Omental fat pad (tissue), 4 donors: ENCODE measurements around the gene AP1S3. TPM values are rescaled to one million over a fixed set of nuclear protein-coding genes. Genes with fewer than 3 reads are reported as not detected.

Source experiments
- ATAC-seq: fragments of 150-250 bp; one replicate; pipeline ENCODE4 v1.9.1; 2016; ENCODE audit warnings: mild to moderate bottlenecking, moderate library complexity; ENCODE audit not compliant: low FRiP score
- DNase-seq: peaks from one replicate; pipeline ENCODE4 v3.0.0-alpha.2; 2019; ENCODE audit warnings: low spot score
- CTCF ChIP-seq, 3 donors: fragments of 450-650 bp; IDR thresholded peaks; one replicate each; pipeline ENCODE4 v1.5.1; 2016 to 2017; ENCODE audit warnings: antibody characterized with exemption in 3 of 3, mild to moderate bottlenecking in 3 of 3, moderate library complexity in 2 of 3
- total RNA-seq, 4 donors: library from RNA; depleted of rRNA; stranded (reverse); fragments of >200 nt; gene quantifications; one replicate each; pipeline ENCODE4 v1.1.0, GENCODE V29; 2016

The AP1S3 gene
- total RNA-seq, 4 donors from 2014 or later, result 1.6 to 16.2 (median 4.9) TPM; not detected in 1

- ATAC-seq (no peak), DNase-seq (no peak)
- no peak for TF ChIP-seq CTCF (IDR thresholded peaks at IDR 0.05)
Measured at GRCh38 chr2:223735035-223735640, 102.2 kb downstream of the AP1S3 start.

- no peak for TF ChIP-seq CTCF (IDR thresholded peaks at IDR 0.05)
- ATAC-seq (peak; percentile 14), DNase-seq (no peak)
Measured at GRCh38 chr2:223734346-223734745, 103.0 kb downstream of the AP1S3 start.

- no peak for TF ChIP-seq CTCF (IDR thresholded peaks at IDR 0.05)
- DNase-seq (no peak), ATAC-seq (no peak)
Measured at GRCh38 chr2:223732346-223732745, 105.0 kb downstream of the AP1S3 start.

GRCh38 chr2:223731503-223731902 is 105.9 kb downstream of the AP1S3 start:
- TF ChIP-seq CTCF (IDR thresholded peaks at IDR 0.05), result no peak
- ATAC-seq (no peak), DNase-seq (no peak)

GRCh38 chr2:223729781-223730180 is 107.6 kb downstream of the AP1S3 start:
- no peak for ATAC-seq

GRCh38 chr2:223727562-223727961 is 109.8 kb downstream of the AP1S3 start:
- DNase-seq (no peak), ATAC-seq (no peak)
- TF ChIP-seq CTCF (IDR thresholded peaks at IDR 0.05), result no peak

More at GRCh38 chr2:223729781-223730180, 107.6 kb downstream of the AP1S3 start:
- TF ChIP-seq CTCF (IDR thresholded peaks at IDR 0.05), result no peak
- no peak for DNase-seq
